CD1c-positive myeloid dendritic cell (primary cell): ENCODE results near the gene AP1G2.
"Not testable (repeated sequence)": the region's sequence is repeated elsewhere in the genome, so short reads cannot be mapped to it uniquely, and the experiment has no call there.

ENCODE experiments used
- DNase-seq: peaks from one replicate; pipeline ENCODE4 v3.0.0-alpha.2; 2016; ENCODE audit errors: extremely low spot score

Gene AP1G2

GRCh38 chr14:23538050-23538718, 29.4 kb downstream of the AP1G2 start:
- no peak for DNase-seq

DNA sequence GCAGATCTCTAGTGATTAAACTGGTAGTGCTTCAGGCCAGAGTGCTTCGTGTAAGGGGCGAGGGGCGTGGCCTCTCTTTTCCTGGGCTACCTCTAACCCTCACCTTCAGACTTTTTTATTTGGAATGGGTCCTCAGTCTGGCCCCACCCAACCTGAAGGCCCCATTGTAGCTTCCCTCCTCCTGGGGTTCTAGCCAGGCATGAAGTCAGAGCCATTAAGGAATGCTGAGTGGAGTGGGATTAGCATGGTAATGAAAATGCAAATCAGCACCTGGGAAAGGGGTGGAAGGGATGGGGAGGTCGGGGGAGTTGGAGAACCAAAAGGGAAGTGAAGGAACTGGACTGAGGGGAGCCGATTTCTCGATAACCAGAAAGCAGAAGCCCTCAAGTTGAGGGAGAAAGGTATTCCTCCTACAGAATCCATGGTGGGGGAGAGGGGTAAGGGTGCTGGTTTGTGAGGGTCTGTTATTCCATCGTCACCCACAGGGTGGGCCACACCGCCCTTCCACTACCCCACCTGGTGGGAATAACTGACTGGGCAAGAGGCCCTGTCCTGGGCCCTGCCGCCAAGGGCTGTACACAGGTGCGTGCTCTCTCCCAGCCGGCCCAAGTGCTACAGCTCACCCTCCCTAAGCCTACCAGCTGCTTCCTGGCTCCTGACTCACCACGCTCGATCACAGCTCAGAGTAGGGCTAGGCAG, 30.1 kb downstream of the AP1G2 start:
- no peak for DNase-seq

DNA sequence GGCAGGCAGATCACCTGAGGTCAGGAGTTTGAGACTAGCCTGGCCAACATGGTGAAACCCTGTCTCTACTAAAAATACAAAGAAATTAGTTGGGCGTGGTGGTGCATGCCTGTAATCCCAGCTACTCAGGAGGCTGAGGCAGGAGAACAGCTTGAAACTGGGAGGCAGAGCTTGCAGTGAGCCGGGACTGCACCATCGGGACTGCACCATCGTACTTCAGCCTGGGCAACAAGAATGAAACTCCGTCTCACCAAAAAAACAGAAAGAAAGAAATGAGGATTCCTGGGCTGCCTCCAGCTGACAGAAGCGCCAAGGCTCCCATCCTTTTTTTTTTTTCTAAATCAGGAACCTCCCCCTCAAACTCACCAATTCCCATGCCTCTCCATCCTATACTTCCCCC, 30.7 kb downstream of the AP1G2 start:
- DNase-seq = not testable (repeated sequence)

DNA sequence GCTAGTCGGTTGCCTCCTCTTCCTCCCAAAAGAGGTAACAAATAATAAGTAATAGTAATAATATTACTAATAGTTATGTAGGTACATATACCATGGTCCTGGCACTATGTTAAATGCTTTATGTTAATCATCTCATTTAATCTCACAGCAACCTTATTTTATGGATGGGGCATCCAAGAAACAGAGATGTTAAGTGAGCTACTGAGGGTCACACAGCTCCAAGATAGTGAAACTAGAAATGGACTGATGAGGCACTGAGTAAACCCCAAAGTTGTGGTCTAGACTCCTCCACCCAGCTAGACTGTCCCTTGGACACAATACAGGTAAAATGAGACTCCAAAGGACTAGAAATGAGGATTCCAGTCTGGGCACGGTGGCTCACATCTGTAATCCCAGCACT, 31.1 kb downstream of the AP1G2 start:
- DNase-seq = no peak

DNA sequence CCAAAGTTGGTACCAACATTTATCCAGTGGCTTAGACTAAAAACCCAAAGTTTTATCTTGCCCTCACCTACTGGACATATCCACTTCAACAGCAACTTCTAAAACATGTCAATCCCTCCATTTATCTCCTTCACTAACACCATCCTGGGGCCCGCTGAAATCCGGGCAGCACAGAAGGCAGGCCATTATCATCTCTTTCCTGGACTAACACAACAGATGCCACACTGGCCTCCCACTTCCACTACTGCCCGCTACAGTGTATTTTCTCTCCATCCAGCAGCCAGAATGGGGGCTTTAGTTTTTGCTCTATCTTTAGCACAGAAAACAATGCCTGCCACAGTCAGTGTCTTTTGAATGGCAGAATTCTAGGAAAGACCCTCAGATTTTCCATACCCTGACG, 31.6 kb downstream of the AP1G2 start:
- no peak for DNase-seq

DNA sequence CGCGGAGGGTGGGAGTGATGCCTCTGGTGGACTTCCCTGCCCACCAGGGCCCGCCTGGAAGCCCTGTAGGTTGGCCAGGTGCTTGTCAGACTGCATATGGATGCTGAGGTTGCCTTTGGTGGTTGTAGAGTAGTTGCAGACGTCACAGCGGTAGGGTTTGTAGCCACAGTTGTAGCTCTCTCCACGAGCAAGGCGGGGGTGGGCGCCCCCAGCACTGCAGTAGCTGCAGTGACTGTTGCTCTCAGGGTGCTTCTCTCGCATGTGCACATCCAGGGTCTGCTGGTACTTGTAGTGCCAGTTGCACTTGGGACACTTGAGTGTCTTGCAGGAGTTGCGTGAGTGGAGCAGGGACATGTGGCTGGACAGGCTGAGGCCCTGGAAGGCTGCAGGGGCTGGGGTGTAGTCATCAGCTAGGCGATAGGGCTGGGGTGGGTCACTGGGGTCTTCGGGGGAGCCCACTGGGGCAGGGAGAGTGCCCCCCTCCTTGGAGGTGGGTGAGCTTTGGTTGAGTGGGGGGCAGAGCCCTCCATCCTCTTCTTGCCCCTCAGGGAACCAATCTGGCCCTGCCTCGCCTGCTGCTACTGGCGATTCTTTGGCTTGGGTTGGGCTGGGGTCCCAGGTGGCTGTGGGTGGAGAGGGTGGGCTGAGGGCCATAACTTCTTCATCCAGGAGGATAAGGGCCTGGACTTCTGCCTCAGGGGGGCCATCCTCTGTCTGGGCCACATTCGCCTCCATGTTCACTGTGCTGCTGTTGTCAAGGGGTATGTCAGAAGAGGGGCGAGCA, 33.7 kb downstream of the AP1G2 start:
- no peak for DNase-seq

GRCh38 chr14:23532658-23533057, 34.9 kb downstream of the AP1G2 start:
- no peak for DNase-seq

GRCh38 chr14:23531391-23531790, 36.2 kb downstream of the AP1G2 start:
- no peak for DNase-seq

- peak; percentile 33 for DNase-seq
Observed at GRCh38 chr14:23530375-23531055, 37.1 kb downstream of the AP1G2 start.

DNA sequence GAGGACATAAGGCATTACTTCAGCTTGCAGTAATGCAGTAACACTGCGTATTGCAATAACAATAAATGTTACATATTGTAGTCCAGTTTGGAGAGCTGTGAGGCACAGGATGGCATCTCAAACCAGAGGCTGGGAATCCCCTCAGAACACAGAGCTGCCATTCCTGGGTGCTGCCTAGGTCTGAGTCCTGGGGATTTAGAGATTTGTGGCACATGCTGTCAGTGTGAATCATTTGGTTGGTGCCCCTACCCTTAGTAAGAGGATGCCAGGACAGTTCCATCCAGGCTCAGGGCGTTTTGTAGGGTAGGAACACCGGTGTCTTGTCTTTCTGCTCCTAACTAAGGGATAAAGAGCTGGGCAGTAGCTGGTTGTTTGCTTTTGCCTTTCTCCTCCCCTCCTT, 38.6 kb downstream of the AP1G2 start:
- DNase-seq = no peak

DNA sequence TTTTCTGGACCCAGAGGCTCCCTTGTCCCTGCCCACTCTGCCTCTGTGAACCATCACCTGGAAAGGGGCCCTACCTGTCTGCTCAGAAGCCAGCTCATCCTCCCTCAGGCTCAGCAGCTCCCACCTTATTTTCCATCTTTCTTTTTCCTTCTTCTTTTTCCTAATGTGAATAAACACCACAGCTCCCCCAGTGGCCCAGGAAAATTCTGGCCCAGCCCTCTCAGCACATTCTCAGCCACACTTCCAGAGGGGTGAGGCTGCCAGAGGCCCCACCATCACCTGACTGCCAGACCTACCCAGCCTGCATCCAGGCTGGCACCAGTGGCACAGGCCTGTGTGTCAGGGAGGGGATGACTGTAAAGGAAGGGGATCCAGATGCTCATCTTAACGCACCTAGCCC, 39.0 kb downstream of the AP1G2 start:
- no peak for DNase-seq

- DNase-seq = no peak
Observed at GRCh38 chr14:23525611-23526010, 42.0 kb downstream of the AP1G2 start.

- DNase-seq = no peak
Observed at GRCh38 chr14:23524954-23525353, 42.6 kb downstream of the AP1G2 start.

DNA sequence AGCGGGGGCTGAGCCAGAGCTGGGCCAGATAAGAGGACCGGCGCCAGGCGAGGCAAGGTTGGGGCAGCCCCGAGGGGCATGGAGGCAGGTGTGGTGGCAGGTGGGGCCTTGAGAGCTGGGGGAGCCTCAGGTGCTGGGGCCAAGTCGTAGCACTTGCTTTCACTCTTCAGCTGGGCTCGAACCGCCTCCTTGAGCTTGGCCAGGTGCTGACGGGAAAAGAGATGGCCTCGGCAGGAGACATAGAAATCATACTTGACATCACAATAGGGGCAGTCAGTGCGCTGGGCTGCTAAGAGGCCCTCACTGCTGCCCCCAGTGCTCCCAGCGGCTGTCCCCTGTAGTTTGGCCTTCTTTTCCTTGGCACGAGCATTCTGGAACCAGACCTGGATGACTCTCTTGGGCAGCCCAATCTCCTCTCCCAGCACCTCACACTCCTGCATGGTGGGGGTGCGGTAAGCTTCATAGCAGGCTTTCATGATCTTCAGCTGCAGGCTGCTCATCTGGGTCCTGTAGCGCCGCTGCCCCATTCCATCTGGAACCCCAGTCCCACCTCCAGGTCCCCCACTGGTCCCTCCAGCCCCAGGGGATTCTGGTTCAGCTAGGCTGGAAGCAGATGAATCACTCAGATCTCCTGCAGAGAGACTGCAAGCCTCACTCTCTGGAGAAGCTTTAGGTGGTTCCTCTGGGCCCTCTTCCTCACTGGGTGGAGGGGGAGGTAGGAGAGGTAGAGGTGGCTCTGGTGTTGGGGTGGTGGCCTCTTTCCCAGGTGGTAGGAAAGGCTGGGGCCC, 44.2 kb downstream of the AP1G2 start:
- DNase-seq = no peak

GRCh38 chr14:23522643-23523198, 44.9 kb downstream of the AP1G2 start:
- DNase-seq = no peak

DNA sequence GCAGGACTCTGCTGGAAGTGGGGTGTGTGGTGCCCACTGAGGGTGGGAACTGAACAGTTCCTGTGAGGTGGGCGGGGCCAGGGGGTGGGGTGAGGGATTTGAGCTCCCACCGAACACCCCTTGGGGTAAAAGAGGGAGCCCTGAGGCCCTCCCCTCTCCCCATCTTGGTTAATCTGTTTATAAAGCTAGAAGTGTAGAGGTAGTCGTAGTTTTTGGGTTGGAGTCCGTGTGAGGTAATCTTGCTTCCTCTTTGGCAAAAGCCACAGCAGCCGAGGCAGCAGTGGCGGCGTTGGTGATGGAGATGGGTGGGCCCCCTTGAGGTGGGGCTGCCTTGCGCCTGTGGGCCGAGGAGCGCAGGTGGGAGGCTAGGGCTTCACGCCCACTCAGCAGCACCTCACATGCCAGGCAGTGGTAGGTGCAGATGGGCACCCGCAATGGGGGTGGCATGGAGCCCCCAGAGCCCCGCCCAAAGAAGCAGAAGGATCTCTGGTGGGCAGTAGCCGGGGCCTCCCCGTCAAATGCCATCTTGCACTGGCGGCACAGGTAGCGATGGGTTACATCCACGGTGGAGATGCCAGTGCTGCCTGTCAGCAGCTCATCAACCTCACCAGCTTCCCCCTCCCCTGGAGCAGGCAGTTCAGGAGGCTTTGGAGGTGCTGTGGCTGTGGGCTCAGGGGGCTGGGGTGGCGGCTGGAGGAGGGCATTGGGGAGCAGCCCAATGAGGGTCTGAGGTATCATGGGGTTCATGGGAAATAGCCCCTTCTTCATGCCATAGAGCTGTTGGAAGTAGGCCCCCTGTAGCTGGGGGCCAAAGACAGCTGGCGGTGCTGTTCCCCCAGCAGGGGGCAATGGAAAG, 45.6 kb downstream of the AP1G2 start:
- DNase-seq = no peak

DNA sequence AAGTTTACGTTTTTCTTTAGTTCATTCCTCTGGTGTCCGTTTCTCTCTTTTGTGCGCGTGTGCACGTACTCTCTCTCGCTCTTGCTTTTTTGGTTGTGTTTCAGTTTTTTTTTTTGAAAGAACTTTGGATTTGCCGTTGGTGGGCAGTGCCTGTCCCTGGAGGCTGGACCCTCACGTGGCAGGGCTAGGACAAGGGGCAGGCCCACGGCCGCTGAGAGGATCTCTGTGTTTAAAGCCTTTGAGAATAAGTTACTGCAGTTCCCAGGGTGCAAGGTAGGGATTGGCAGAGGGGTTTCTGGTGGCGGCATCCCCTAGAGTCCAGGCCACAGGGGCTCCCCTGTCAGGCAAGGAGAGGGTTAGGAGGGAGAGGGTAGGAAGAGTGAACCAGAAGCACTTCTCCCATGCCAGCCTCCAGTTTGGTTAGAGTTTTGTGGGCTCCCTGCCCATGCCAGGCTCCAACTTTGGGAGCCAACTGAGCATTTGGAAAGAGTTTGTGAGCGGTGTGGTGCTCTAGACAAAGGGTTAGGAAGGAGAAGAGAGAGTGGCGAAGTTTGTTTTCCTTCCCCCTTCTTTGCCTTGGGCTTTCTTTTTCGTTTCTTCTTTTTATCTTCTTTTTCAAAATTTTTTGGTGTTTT, 46.6 kb downstream of the AP1G2 start:
- no peak for DNase-seq

DNA sequence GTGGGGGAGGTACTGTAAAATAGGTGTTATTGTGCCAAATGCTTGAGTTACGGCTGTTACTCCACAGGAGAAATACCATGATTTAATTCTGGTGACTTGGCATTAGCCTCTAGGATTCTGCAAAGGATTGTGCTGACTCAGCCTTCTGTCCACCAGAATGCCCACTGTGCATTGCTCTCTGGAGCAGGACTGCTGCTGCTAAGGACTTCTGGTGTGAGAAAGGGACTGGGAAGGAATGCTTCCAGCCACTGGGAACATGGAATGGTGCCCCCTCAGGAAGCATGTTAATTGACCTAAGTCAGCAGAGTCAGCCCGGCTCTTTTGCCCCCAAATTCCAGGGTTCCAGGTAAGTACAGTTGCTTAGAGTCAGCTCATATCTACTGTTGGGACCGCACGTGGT, 48.9 kb downstream of the AP1G2 start:
- DNase-seq = no peak

GRCh38 chr14:23517650-23518326, 49.8 kb downstream of the AP1G2 start:
- no peak for DNase-seq
